Measurements from ENCODE around the gene CASTOR1. TPM values are rescaled to one million over a fixed set of nuclear protein-coding genes. Genes with fewer than 3 reads are reported as not detected.

Gene CASTOR1
- total RNA-seq, 1 donor from 2014 or later = 55.9 TPM

DNA sequence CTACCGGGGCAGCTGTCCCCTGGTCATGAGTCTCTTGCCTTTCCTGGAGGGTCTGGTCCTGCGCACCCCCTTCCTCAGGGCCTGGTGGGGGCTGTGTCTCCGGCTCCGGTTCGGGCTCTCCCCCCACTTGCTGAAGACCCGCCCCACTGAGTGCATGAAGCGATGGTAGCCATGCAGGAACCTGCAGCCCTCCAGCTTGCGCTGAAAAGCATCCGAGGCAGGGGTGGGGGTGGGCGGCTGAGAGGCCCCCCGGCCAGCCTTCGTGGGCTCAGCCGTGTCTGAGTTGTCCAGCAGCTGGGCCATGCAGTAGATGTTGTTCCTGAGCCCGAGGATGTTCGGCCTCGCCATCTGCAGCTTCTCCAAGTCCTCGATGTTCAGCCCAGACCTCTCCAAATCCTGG lies 25.4 kb downstream of the CASTOR1 start:
- H3K4me1 ChIP-seq = no peaks in the 10 kb centered on the region
- no peaks in the 10 kb centered on the region for H3K9me3 ChIP-seq
- TF ChIP-seq, protein P1, sequence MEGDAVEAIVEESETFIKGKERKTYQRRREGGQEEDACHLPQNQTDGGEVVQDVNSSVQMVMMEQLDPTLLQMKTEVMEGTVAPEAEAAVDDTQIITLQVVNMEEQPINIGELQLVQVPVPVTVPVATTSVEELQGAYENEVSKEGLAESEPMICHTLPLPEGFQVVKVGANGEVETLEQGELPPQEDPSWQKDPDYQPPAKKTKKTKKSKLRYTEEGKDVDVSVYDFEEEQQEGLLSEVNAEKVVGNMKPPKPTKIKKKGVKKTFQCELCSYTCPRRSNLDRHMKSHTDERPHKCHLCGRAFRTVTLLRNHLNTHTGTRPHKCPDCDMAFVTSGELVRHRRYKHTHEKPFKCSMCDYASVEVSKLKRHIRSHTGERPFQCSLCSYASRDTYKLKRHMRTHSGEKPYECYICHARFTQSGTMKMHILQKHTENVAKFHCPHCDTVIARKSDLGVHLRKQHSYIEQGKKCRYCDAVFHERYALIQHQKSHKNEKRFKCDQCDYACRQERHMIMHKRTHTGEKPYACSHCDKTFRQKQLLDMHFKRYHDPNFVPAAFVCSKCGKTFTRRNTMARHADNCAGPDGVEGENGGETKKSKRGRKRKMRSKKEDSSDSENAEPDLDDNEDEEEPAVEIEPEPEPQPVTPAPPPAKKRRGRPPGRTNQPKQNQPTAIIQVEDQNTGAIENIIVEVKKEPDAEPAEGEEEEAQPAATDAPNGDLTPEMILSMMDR (IDR thresholded peaks at IDR 0.05) = no peak
- DNase-seq (ENCODE audit: low spot score in 2 of 2) = no peak
- no peaks in the 10 kb centered on the region for H3K27me3 ChIP-seq
- H3K4me3 ChIP-seq = no peak overlapping the region
- intact Hi-C loops (cut with DNase I) = loop anchor here (1.0 to 5.0 kb wide), 3 partner anchors 23 to 218 kb away; partner anchors contain the start of gene RNF215
- no peak overlapping the region for H3K27ac ChIP-seq
- H3K36me3 ChIP-seq = no peaks in the 10 kb centered on the region

DNA sequence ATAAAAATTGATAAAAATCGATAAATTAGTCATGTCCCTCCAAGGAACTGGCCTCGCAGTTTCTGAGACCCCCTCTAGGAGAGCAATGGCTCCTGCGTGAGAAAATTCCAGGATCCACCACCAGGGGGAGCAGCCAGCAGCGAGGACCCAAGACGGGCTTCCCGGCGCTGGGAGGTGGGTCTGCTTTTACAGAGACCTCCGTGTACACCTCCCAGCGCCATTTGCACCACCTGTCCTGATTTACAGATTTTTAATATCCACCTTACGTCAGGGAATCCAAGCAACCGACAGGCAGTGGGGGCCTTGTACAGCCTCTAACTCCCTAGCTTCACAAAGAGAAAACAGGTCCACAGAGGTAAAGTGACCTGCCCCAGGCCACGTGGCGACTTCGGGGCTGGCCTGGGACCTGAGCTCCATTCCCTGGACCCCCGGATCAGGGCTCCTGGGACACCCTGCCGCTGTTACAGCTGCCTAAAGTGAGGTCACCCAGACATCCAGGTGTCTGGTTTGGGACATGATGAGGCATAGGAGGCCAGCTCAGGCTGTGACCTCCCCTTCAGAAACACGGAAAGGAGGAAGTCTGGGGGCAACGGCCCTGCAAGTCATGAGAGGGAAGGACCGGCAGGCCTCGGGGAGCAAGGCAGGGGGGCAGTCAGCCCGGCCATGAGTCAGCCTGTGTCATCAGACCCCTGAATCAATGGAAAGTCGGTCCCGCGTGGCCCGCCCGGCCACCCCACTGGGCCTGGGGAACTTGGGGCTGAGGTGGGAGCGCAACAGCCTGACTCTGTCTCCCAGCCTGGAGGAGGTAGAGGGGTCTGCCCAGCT lies 26.2 kb downstream of the CASTOR1 start:
- H3K27me3 ChIP-seq = no peaks in the 10 kb centered on the region
- no peaks in the 10 kb centered on the region for H3K4me1 ChIP-seq
- intact Hi-C loops (cut with DNase I) = loop anchor here (1.0 to 5.0 kb wide), 3 partner anchors 24 to 219 kb away; partner anchors contain the start of gene RNF215
- no peaks in the 10 kb centered on the region for H3K9me3 ChIP-seq
- no peaks in the 10 kb centered on the region for H3K36me3 ChIP-seq
- TF ChIP-seq, protein P1 (IDR thresholded peaks at IDR 0.05) = peak; percentile 96 to 98 (median 96)
- H3K27ac ChIP-seq = no peak overlapping the region
- peak overlapping the region in 1 of 2 donors; percentile 31 for H3K4me3 ChIP-seq
- peak; percentile 61 to 87 for DNase-seq (ENCODE audit: low spot score in 2 of 2)

GRCh38 chr22:30262112-30262511 lies 27.2 kb downstream of the CASTOR1 start:
- H3K4me1 ChIP-seq = no peaks in the 10 kb centered on the region
- TF ChIP-seq, protein P1 (IDR thresholded peaks at IDR 0.05) = no peak
- intact Hi-C loops (cut with DNase I) = loop anchor here (5.0 kb wide), 1 partner anchor 220 kb away; no protein-coding TSS in a partner anchor
- no peak overlapping the region for H3K4me3 ChIP-seq
- H3K36me3 ChIP-seq = no peaks in the 10 kb centered on the region
- H3K9me3 ChIP-seq = no peaks in the 10 kb centered on the region
- no peak overlapping the region for H3K27ac ChIP-seq
- DNase-seq (ENCODE audit: low spot score in 2 of 2) = no peak
- no peaks in the 10 kb centered on the region for H3K27me3 ChIP-seq

GRCh38 chr22:30261134-30261533 lies 28.2 kb downstream of the CASTOR1 start:
- H3K4me1 ChIP-seq = peaks cover under 1 to 2% of the 10 kb centered on the region in 2 donors
- H3K9me3 ChIP-seq = no peaks in the 10 kb centered on the region
- DNase-seq (ENCODE audit: low spot score in 2 of 2) = no peak
- TF ChIP-seq, protein P1 (IDR thresholded peaks at IDR 0.05) = no peak
- H3K36me3 ChIP-seq = no peaks in the 10 kb centered on the region
- no peak overlapping the region for H3K27ac ChIP-seq
- intact Hi-C loops (cut with DNase I) = loop anchor here (5.0 kb wide), 1 partner anchor 221 kb away; no protein-coding TSS in a partner anchor
- H3K4me3 ChIP-seq = no peak overlapping the region
- no peaks in the 10 kb centered on the region for H3K27me3 ChIP-seq

GRCh38 chr22:30260682-30261081 lies 28.6 kb downstream of the CASTOR1 start:
- no peaks in the 10 kb centered on the region for H3K36me3 ChIP-seq
- no peak for DNase-seq (ENCODE audit: low spot score in 2 of 2)
- no peak overlapping the region for H3K27ac ChIP-seq
- H3K4me3 ChIP-seq = no peak overlapping the region
- no peaks in the 10 kb centered on the region for H3K9me3 ChIP-seq
- H3K27me3 ChIP-seq = no peaks in the 10 kb centered on the region
- intact Hi-C loops (cut with DNase I) = loop anchor here (5.0 kb wide), 1 partner anchor 222 kb away; no protein-coding TSS in a partner anchor
- TF ChIP-seq, protein P1 (IDR thresholded peaks at IDR 0.05) = no peak
- H3K4me1 ChIP-seq = peaks cover 4 to 6% of the 10 kb centered on the region in 2 donors
